GM19395 (cell line): ENCODE measurements around the gene CACNA2D4.

Source experiments
- ATAC-seq: cut with Tn5 transposase; IDR thresholded peaks from one replicate; pipeline ENCODE4 v1.9.1; 2021; ENCODE audit warnings: mild to moderate bottlenecking, moderate library complexity; ENCODE audit not compliant: unreplicated experiment

CACNA2D4 gene

DNA sequence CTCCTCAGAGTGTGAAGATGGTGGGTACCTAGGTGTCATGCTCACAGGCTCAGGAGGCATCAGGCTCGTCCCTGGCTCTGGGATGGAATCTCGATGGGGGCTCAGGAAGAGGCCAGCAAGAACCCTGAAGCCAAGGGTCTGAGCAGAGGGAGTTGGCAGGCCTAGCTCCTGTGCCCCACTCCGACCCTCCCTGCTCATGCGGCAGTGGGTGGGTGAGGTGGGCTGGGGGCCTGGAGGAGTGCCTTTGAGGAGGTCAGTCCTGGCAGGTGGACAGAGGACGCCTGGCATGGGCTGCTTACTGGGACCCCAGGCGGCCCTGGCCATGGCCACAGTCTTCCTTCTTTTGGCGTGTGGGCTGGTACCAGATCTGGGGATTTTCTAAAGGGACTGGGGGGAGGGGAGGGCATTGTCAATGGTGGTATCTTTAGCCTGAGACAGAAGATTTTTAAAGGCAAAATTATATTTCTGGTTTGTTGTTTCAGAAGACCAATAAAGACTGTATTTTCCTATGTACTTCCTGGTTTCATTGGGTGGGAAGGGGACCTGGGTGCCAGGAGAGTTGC is 82.1 kb downstream of the CACNA2D4 start:
- ATAC-seq: no peak

DNA sequence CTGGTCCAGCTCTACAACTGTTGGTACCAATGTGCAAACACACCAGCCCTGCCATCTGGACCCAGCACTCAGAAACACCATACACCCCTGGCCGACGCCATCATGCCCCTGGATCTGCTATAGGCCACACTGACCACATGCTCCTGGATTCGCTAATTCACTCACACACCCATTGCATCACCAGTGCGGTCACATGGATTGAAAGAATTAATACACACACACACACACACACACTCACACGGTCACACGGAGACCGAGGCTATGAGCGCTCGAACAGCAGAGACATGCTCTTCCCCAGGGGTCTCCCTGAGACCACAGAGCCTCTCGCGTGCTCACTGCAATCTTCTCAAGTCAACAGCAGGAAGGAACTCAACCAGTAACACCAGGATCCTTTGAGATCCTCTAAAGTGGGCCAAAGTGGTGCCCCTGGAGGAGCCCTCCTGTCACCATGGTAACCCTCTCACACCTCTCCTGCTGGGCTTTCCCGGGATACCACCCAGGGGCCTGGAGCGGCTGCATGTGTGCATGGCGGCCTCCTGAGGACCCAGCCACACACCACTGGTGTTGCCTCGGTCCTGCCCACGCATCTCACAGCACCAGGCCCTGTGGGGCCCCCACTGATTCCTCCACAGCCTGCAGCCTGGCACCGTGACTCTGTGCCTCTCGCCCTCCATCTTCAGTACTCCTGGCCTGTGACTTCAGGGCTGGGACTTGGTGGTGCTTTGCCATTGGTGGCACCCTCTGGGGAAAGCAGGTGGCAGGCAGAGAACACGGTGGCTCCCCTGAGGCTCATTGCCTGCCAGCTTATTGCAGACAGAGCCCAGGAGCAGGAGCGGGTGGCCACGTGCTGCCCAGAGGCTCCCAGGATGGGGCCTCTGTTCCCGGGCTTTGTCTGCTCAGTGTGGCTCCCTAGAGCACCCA is 83.0 kb downstream of the CACNA2D4 start:
- no peak for ATAC-seq

DNA sequence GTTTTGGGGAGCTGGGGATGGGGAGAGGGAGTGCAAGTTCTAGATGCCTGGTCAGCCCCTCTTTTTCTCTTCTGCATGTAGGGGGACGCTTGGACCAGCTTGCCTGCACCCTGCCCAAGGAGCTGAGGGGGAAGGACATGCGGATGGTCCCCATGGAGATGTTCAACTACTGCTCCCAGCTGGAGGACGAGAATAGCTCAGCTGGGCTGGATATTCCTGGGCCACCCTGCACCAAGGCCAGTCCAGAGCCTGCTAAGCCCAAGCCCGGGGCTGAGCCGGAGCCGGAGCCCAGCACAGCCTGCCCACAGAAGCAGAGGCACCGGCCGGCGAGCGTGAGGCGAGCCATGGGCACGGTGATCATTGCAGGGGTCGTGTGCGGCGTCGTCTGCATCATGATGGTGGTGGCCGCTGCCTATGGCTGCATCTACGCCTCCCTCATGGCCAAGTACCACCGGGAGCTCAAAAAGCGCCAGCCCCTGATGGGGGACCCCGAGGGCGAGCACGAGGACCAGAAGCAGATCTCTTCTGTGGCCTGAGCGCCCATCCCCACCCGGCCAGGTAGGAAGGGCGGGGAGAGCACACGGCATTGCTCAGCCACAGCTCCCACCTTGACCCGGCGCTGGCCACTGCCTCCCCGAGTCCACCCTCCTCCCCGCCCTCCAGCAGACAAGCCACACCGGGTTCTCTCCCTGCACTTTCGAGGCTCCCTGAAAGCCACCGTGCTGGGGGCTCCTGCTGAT is 84.1 kb downstream of the CACNA2D4 start:
- no peak for ATAC-seq

DNA sequence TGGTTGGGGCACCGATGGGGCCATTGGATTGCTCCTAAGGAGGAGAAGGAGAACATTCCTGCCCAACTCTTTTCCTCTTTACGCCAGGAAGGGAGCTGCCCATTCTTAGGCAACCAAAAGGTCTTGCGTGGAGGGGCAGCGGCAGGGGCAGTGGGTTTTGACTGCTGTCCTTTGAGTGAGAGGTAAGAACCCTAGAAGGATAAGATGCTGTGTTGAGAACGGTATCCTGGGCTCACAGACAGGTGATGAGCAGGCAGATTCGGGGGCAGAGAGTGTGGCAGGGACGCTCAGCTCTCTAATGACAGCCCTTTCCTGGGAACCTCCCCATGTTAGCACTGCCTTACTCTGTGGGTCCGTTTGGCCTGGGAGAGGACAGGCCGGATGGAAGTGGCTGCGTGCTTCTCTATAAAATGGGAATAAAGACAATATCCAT is 84.8 kb downstream of the CACNA2D4 start:
- no peak for ATAC-seq

DNA sequence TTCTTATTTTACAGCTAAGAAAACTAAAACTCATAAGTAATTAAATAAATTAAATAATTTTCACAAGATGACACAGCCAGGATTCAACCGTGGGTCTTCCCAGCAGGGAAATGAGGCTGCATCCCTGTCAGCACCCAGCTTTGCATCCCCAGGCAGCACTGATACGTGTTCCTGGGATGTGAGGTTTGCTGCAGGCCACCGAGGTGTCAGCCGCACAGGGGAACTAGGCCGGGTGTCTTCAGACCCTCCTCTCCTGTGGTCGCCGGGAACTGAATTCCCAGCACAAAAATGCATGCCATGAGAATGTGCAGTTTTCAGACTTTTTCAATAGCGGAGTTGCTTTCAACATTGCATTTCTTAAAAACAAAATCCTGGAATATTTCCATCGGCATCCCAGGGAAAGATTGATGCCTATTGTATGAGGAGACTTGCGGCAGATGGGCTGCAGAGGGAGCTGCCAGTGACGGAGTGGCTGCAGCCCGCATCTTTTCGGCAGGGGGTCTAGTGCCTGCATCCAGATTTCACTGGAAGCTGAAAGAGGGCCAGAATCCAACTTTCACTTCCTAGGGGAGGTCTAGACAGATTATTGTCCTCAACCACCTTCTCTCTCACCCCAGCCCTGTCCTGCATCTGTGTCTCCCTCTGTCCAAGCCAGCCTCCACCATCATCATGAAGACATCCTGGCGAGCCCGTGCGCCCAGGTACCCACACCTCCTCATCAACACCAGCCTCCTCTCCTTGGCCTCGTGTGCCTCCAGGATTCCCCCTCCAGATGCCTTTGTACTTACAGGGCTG is 85.5 kb downstream of the CACNA2D4 start:
- ATAC-seq: no peak

DNA sequence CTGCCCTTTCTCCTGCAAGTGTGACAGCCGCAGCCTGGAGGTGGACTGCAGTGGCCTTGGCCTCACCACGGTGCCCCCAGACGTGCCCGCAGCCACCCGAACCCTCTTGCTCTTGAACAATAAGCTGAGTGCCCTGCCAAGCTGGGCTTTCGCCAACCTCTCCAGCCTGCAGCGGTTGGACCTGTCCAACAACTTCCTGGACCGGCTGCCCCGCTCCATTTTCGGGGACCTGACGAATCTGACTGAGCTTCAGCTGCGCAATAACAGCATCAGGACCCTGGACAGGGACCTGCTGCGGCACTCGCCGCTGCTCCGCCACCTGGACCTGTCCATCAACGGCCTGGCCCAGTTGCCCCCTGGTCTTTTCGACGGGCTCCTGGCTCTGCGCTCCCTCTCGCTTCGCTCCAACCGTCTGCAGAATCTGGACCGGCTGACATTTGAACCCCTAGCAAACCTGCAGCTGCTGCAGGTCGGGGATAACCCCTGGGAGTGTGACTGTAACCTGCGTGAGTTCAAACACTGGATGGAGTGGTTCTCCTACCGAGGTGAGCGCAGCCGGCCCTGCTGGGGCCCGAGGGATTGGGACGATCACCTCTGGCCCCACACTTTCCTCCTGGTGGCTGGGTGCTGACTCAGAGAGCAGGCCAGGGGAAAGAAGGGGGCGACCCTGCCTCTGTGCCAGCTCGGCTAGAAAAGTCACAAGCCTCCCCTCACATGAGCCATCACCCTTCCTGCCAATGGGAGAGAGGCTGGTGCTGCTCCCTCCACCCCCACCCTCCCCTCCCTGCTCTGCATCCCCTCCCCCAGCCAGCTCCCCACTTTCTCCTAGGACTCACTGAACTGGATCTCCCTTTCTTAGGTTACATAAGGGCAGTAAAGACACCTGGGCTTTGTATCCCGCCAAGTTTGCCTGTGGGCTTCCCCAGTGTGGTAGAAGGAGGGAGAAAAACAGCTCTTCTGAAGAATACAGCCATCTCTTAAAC is 87.2 kb downstream of the CACNA2D4 start:
- ATAC-seq: no peak

GRCh38 chr12:1830401-1830845 is 88.0 kb downstream of the CACNA2D4 start:
- ATAC-seq: no peak

GRCh38 chr12:1829306-1829900 is 89.0 kb downstream of the CACNA2D4 start:
- ATAC-seq: no peak

DNA sequence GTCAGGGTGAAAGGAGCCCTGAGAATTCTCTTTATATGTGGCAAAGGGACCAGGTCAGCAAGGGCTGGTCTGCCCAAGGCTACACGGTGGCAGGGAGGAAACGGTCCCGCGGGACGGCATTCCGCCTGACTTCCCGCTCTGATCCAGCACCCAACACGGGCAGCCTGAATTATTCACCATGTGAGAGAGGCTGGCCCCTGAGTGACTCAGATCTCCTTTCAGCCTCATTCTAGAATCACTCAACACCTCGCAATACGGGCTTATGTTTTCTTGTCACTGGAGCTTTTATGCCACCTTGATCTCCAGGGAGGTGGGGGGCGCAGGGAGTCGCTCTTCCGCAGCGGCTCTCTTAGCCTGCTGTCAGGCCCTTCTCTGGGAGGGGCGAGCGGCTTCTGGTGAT is 89.6 kb downstream of the CACNA2D4 start:
- ATAC-seq: no peak

- no peak for ATAC-seq
These were observed 90.3 kb downstream of the CACNA2D4 start for GRCh38 chr12:1827826-1828805.

DNA sequence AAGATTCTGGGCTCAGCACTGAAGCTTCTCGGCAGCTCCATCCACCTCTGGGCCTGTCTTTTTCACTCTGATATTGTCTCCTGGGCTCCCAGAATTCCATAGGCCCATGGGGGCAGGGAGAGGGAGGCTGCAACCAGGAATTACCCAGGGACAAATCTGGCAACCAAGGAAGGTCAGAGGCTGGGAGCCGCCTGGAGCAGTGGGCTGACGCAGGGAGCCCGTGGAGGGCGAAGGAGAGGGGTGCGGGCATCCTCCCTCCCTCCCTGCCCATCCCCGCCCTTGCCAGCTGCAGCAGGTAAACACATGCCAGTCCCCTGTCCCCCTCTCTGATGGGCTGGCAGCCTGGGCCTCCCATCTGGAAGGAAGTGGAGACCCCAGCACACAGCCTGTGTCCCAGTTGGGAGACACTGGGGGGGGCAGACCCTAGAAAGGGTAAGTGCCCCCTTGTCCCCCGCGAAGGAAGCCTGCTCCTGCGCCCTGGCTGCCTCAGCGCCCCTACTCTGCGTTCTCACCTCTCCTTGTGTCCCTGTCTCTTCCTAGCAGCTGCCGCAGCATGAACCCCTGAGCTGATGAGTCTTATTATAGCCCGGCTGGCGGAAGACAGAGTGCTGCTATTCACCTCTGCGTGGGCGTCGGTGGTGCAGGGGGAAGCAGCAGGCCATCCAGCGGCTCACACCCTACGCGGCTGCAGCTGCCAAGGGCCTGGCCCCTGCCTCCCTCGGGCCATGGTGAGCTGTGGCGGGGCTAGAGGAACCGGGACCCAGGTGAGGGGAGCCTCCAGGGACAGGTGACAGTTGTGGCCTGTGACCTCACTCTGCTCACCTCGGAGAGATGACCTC is 91.4 kb downstream of the CACNA2D4 start:
- ATAC-seq: no peak

DNA sequence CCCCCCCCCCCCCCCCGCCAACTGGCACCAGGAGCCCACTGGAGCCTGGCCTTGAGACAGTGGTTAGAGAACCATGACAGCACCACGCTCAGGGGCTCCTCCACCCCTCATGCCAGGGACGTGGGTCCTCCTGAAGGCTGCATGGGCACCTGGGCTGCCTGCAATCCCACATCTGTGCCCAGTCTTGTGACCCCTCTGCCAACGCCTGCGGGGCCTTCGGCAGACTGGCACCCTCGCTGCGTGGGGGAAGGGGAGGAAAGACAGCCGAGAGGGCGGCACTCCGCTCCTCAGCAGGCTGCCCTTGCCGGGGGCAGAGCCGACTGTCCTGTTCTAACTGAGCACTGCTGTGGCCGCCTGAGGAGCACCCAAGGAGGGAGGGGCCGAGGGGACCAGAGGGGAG is 92.1 kb downstream of the CACNA2D4 start:
- no peak for ATAC-seq

- ATAC-seq: no peak
These were observed 92.9 kb downstream of the CACNA2D4 start for GRCh38 chr12:1825382-1826102.

DNA sequence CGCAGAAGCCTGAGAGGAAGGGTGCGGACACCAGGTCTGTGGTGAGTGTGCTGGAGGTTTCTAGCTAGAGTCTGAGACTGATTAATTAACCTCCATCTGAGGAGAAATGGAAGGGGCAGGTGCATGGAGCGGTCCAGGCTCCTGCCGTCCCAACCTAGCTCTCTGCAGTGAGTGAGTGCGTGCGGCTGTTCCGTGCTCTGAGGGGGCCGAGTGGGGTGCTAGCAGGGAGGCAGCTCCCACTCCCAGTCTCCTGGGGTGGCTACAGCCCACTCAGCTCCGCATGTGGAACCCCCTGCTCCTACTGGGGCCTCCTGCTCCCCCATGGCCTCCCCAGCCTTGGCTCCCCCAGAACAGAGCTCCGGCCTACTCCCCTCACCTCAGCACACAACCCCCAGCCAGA is 95.2 kb downstream of the CACNA2D4 start:
- ATAC-seq: no peak

DNA sequence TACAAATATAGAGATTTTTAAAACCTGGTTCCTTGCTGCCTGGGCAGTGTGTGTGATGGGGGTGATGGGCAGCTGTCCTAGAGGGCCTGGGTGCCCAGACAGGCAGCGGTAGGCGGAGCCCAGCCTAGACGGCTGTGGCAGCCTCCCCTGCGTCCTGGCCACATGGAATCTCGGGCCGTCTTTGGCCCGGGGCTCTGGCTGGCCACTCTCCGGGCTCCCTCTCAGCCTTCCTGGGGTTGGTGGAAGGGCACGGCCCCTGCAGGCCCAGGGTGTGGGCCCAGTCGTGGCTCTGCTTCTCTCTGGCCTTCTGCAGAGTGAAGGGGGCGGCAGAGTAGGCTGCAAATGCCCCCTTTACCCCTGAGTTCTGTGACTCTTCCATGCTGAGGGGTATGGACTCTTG is 95.8 kb downstream of the CACNA2D4 start:
- ATAC-seq: no peak

DNA sequence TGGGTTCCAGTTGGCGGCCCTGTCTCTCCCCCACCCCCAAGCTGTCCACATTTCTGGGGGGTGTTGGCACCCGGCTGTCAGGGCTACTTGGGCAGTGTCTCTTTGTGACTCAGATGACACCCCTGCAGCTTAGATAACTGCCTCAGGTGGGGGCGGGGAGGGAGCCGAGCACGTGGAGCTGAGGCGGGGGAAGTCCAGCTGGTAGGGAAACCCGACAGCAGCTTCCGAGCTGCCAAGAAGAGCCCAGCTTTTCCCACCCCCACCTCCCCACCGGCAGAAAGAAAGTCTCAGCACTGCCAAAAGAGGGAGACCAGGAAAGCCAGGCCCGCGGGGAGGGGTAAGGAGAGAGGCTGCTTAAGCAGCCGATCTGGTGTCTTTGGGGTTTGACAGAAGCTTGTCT is 96.6 kb downstream of the CACNA2D4 start:
- ATAC-seq: no peak

GRCh38 chr12:1820896-1821291 is 97.6 kb downstream of the CACNA2D4 start:
- no peak for ATAC-seq
